HUES48 (cell line): Measurements from ENCODE around the gene MAPK9.
"Not testable (repeated sequence)": the region's sequence is repeated elsewhere in the genome, so short reads cannot be mapped to it uniquely, and the experiment has no call there.

Source experiments
- H3K27ac ChIP-seq: one replicate; pipeline ENCODE4 v1.7.0; 2013; ENCODE audit warnings: low read depth, low read length, inconsistent platforms
- H3K27me3 ChIP-seq: 2 replicates; pipeline ENCODE4 v1.6.1; 2013; ENCODE audit warnings: mild to moderate bottlenecking, low read length; ENCODE audit not compliant: control insufficient read depth, insufficient read depth
- H3K36me3 ChIP-seq: 2 replicates; pipeline ENCODE4 v1.6.1; 2013; ENCODE audit warnings: low read length; ENCODE audit not compliant: control insufficient read depth, insufficient read depth
- H3K4me1 ChIP-seq: 2 replicates; pipeline ENCODE4 v1.6.1; 2013; ENCODE audit warnings: mild to moderate bottlenecking, low read length; ENCODE audit not compliant: control insufficient read depth, insufficient read depth
- H3K4me3 ChIP-seq: 2 replicates; pipeline ENCODE4 v1.5.1; 2013; ENCODE audit warnings: mild to moderate bottlenecking, low read depth, low read length
- H3K9ac ChIP-seq: 2 replicates; pipeline ENCODE4 v1.6.1; 2013; ENCODE audit warnings: mild to moderate bottlenecking, low read depth, low read length, moderate library complexity
- H3K9me3 ChIP-seq: 2 replicates; pipeline ENCODE4 v1.6.1; 2013; ENCODE audit warnings: low read length; ENCODE audit not compliant: control insufficient read depth, insufficient read depth

Gene MAPK9

GRCh38 chr5:180212363-180213255, 79.3 kb downstream of the MAPK9 start:
- Histone ChIP-seq H3K27ac (no peak overlapping the region), H3K4me3 (no peak overlapping the region), H3K36me3 (no peaks in the 10 kb centered on the region)

GRCh38 chr5:180211761-180212035, 80.2 kb downstream of the MAPK9 start:
- H3K4me1 ChIP-seq = no peaks in the 10 kb centered on the region
- no peak overlapping the region for H3K27ac ChIP-seq
- H3K27me3 ChIP-seq = peaks cover 23% of the 10 kb centered on the region
- H3K4me3 ChIP-seq = no peak overlapping the region
- H3K9me3 ChIP-seq = no peaks in the 10 kb centered on the region
- no peaks in the 10 kb centered on the region for H3K36me3 ChIP-seq
- H3K9ac ChIP-seq = no peak overlapping the region

More at GRCh38 chr5:180212363-180213255, 79.3 kb downstream of the MAPK9 start:
- Histone ChIP-seq H3K9ac (no peak overlapping the region), H3K9me3 (no peaks in the 10 kb centered on the region), H3K4me1 (no peaks in the 10 kb centered on the region), H3K27me3 (peaks cover 15% of the 10 kb centered on the region)

GRCh38 chr5:180210961-180211760, 80.7 kb downstream of the MAPK9 start:
- Histone ChIP-seq H3K36me3 (no peaks in the 10 kb centered on the region), H3K9ac (no peak overlapping the region), H3K27me3 (peaks cover 23% of the 10 kb centered on the region), H3K4me1 (no peaks in the 10 kb centered on the region), H3K4me3 (no peak overlapping the region), H3K9me3 (no peaks in the 10 kb centered on the region), H3K27ac (no peak overlapping the region)

- H3K4me1 ChIP-seq, H3K9ac ChIP-seq, H3K27ac ChIP-seq, H3K36me3 ChIP-seq, H3K4me3 ChIP-seq, H3K9me3 ChIP-seq: not testable (repeated sequence)
- H3K27me3 ChIP-seq = peaks cover 23% of the 10 kb centered on the region
Observed at GRCh38 chr5:180210077-180210476, 81.8 kb downstream of the MAPK9 start.

- peak within 1 kb of the TSS; percentile 62 for H3K4me3 ChIP-seq
- no peaks in the 10 kb centered on the region for H3K36me3 ChIP-seq
- no peak within 1 kb of the TSS for H3K27ac ChIP-seq
- no peaks in the 10 kb centered on the region for H3K9me3 ChIP-seq
- H3K27me3 ChIP-seq = peaks cover 23% of the 10 kb centered on the region
- no peak within 1 kb of the TSS for H3K9ac ChIP-seq
- H3K4me1 ChIP-seq = no peaks in the 10 kb centered on the region
Observed at GRCh38 chr5:180209137-180209581, 82.7 kb downstream of the MAPK9 start, which contains the start of gene RASGEF1C. Gene RASGEF1C (minus strand): TSS chr5:180209211. CDS start chr5:180138052, 71,159 bp downstream.

DNA sequence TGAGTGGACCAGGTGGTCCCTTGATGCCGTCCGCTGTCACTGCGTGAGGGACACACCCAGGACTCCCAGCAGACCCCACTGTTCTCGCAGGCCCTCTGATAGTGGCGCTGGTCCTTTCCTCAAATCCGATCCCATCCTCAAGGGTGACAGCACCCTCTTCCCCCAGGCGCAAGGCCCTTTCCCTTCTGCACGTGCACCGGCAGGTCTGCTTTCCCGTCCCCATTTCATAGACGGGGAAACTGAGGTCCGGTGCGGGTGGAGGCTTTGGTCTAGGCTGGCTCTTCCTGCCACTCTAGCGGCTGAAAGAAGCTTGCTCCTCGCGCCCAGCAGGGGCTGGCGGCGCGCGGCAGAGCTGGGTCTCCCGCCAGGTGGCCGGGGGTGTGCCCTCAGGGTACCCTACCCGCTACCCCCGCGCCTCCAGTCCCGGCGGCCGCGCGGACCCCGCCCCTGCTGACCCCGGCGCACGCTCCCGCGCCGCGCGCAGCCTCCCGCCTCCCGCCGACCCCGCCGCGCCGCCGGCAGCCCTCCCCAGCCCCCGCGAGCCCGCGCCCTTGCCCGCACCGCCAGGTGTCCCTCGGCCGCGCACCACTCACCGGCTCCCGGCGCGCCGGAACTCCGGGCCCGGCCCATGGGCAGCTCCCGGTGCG, 83.3 kb downstream of the MAPK9 start:
- no peaks in the 10 kb centered on the region for H3K4me1 ChIP-seq
- H3K27ac ChIP-seq = no peak overlapping the region
- H3K9ac ChIP-seq = no peak overlapping the region
- H3K27me3 ChIP-seq = peaks cover 23% of the 10 kb centered on the region
- H3K9me3 ChIP-seq = no peaks in the 10 kb centered on the region
- no peaks in the 10 kb centered on the region for H3K36me3 ChIP-seq
- H3K4me3 ChIP-seq = peak overlapping the region; percentile 62

DNA sequence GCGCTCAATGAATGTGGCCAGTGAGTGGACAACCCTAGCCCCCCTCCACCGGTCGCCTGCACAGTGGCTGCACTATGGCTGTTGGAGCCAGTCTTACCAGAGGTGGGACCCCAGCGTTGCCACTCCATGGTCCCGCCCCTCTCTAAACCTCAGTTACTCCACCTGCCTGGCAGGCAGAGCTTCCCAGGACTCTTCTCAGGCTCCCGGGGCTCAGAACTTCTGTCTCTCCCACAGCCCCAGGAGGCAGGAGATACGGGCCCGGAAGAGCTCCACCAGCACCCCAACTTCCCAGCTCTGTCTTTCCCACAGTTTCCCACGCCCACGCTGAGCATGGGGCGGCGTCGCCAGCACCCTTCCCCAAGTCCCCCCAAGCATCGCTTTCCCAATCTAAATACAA, 83.8 kb downstream of the MAPK9 start:
- Histone ChIP-seq H3K4me3 (peak overlapping the region; percentile 62; the same call in 1 of the 2 replicates), H3K27ac (no peak overlapping the region), H3K9me3 (no peaks in the 10 kb centered on the region), H3K27me3 (peaks cover 23% of the 10 kb centered on the region), H3K9ac (no peak overlapping the region), H3K36me3 (no peaks in the 10 kb centered on the region), H3K4me1 (no peaks in the 10 kb centered on the region)

- Histone ChIP-seq H3K27ac (no peak overlapping the region), H3K9ac (no peak overlapping the region), H3K36me3 (no peaks in the 10 kb centered on the region), H3K4me3 (no peak overlapping the region; the same call in 1 of the 2 replicates), H3K9me3 (no peaks in the 10 kb centered on the region), H3K4me1 (no peaks in the 10 kb centered on the region), H3K27me3 (peaks cover 23% of the 10 kb centered on the region)
Observed at GRCh38 chr5:180207593-180207992, 84.3 kb downstream of the MAPK9 start.

GRCh38 chr5:180206993-180207392, 84.9 kb downstream of the MAPK9 start:
- Histone ChIP-seq H3K4me1 (no peaks in the 10 kb centered on the region), H3K27me3 (peaks cover 23% of the 10 kb centered on the region), H3K9ac (no peak overlapping the region), H3K9me3 (no peaks in the 10 kb centered on the region), H3K4me3 (no peak overlapping the region), H3K36me3 (no peaks in the 10 kb centered on the region), H3K27ac (no peak overlapping the region)

DNA sequence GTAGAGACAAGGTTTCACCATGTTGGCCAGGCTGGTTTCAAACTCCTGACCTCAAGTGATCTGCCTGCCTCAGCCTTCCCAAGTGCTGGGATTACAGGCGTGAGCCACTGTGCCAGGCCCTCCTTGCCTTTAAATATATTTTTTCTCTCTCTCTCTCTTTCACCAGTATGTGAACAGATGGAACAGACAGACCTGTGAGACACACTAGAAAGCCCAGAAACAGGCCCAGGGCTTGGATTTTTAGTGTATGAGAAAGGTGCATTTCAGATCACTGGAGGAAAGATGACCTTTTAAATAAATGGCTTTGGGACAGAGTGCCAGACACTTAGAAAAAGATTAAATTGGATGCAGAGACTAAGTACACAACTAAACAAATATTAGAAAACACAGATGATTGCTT, 86.0 kb downstream of the MAPK9 start:
- Histone ChIP-seq H3K9me3 (no peaks in the 10 kb centered on the region), H3K4me1 (no peaks in the 10 kb centered on the region), H3K27ac (no peak overlapping the region), H3K4me3 (no peak overlapping the region), H3K9ac (no peak overlapping the region), H3K27me3 (peaks cover 23% of the 10 kb centered on the region), H3K36me3 (no peaks in the 10 kb centered on the region)
